ENCODE data around the gene GNAI2.
"Not testable (repeated sequence)": the region's sequence is repeated elsewhere in the genome, so short reads cannot be mapped to it uniquely, and the experiment has no call there.

DNA sequence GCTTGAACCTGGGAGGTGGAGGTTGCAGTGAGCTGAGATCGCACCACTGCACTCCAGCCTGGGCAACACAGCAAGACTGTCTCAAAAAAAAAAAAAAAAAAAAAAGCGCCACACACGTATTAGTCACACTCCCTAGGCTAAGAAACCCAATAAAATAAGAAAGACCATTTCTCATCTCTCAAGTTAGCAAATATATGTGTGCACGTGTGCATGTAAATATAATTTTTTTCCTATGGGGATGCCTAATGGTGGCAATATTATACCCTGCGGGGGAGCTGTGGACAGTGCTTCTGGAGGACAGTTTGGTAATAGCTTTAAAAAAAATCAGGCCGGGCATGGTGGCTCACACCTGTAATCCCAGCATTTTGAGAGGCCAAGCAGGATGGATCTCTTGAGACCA lies 48.1 kb downstream of the GNAI2 start:
- TF ChIP-seq, protein P1, sequence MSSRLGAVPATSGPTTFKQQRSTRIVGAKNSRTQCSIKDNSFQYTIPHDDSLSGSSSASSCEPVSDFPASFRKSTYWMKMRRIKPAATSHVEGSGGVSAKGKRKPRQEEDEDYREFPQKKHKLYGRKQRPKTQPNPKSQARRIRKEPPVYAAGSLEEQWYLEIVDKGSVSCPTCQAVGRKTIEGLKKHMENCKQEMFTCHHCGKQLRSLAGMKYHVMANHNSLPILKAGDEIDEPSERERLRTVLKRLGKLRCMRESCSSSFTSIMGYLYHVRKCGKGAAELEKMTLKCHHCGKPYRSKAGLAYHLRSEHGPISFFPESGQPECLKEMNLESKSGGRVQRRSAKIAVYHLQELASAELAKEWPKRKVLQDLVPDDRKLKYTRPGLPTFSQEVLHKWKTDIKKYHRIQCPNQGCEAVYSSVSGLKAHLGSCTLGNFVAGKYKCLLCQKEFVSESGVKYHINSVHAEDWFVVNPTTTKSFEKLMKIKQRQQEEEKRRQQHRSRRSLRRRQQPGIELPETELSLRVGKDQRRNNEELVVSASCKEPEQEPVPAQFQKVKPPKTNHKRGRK (CRISPR knock-in tag; IDR thresholded peaks at IDR 0.05; ENCODE audit: borderline replicate concordance), result not testable (repeated sequence)
- TF ChIP-seq ETV6 (CRISPR knock-in tag; IDR thresholded peaks at IDR 0.05); OVOL2 (CRISPR knock-in tag; IDR thresholded peaks at IDR 0.05; ENCODE audit: borderline replicate concordance); ZNF219 (CRISPR knock-in tag; IDR thresholded peaks at IDR 0.05; ENCODE audit: borderline replicate concordance); TEAD4 (CRISPR knock-in tag; IDR thresholded peaks at IDR 0.05); NR1H2 (CRISPR knock-in tag; IDR thresholded peaks at IDR 0.05); ZNF121 (CRISPR knock-in tag; IDR thresholded peaks at IDR 0.05); SP1 (CRISPR knock-in tag; conservative IDR thresholded peaks at IDR 0.05); ESRRA (CRISPR knock-in tag; IDR thresholded peaks at IDR 0.05; ENCODE audit: borderline replicate concordance): not testable (repeated sequence)
- TF ChIP-seq, protein P2, sequence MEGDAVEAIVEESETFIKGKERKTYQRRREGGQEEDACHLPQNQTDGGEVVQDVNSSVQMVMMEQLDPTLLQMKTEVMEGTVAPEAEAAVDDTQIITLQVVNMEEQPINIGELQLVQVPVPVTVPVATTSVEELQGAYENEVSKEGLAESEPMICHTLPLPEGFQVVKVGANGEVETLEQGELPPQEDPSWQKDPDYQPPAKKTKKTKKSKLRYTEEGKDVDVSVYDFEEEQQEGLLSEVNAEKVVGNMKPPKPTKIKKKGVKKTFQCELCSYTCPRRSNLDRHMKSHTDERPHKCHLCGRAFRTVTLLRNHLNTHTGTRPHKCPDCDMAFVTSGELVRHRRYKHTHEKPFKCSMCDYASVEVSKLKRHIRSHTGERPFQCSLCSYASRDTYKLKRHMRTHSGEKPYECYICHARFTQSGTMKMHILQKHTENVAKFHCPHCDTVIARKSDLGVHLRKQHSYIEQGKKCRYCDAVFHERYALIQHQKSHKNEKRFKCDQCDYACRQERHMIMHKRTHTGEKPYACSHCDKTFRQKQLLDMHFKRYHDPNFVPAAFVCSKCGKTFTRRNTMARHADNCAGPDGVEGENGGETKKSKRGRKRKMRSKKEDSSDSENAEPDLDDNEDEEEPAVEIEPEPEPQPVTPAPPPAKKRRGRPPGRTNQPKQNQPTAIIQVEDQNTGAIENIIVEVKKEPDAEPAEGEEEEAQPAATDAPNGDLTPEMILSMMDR (IDR thresholded peaks at IDR 0.05), result not testable (repeated sequence)
- TF ChIP-seq, protein P3, sequence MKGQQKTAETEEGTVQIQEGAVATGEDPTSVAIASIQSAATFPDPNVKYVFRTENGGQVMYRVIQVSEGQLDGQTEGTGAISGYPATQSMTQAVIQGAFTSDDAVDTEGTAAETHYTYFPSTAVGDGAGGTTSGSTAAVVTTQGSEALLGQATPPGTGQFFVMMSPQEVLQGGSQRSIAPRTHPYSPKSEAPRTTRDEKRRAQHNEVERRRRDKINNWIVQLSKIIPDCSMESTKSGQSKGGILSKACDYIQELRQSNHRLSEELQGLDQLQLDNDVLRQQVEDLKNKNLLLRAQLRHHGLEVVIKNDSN (CRISPR knock-in tag; IDR thresholded peaks at IDR 0.05), result not testable (repeated sequence)

All from WTC11 (cell line).